T-helper 1 cell (primary cell): ENCODE data around the gene LRRC36.
A peak's percentile ranks its signal among the peaks of the same experiment; 100 is the strongest.

Experiments used
- DNase-seq, 5 donors: peaks; one replicate each; pipeline ENCODE4 v3.0.0-alpha.2; 2012 to 2020
- total RNA-seq, 4 donors: gene quantifications; one replicate each; lab custom pipeline; 2026; lab: John Stamatoyannopoulos, UW

LRRC36 gene, protein sequence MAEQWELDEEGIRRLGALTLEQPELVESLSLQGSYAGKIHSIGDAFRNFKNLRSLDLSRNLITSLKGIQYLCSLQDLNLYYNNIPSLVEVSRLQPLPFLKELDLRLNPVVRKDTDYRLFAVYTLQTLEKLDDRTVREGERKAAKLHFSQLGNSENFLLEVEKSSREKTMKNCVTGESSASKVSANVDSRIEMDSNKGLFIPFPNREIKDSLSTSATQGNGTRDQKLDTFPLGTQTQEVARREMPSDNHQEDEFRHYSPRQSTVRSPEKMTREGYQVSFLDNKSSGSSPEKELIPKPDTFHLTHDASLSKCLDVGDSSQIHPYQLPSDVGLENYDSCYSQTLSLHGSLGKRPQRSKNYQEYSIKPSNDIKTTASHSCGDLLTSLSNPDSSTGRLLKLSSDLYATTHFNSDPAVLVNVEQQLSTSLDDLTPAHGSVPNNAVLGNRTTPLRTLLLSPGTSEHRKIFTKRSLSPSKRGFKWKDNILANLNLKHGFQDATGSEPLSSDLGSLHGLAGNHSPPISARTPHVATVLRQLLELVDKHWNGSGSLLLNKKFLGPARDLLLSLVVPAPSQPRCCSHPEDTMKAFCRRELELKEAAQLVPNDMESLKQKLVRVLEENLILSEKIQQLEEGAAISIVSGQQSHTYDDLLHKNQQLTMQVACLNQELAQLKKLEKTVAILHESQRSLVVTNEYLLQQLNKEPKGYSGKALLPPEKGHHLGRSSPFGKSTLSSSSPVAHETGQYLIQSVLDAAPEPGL
- 0 to 0.08 (median 0) reads per million in 4 donors for total RNA-seq

DNA sequence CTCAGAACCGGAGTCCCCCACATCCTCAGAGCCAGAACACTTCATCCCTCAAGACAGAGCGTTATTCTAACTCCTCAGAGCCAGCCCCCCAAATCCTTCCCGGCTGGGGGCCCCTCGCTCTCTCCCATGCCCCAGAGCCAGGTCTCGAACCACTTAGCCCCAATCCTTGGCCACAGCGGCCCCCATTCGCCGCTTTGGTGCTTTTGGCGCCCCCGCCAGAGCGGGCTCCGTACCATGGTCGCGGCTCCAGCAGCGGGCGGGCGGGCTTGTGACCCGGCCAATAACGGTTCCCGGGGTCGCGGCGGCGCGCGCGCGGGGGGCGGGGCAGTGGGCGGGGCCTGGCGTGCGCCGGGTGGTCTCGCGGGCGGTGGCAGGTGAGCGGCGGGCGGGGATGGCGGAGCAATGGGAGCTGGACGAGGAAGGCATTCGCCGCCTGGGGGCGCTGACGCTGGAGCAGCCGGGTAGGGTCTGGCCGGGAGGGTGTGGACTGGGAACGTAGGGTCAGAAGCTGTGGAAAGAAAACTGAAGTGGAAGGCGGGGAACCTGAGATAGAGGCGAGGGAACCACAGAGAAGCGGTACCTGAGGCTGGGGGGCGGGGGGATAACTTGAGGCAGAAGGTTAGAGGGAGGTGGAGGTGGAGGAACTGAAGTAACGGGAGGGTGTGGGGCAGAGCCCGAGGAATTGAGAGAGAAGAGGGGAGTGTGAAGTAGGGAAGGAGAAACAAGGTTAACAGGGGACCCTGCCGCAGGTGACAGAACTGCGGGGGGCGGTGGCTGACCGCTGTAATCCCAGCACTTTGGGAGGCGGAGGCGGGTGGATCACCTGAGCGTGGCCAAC lies at the start of gene LRRC36, which contains the start of gene KCTD19:
Gene LRRC36 (plus strand): TSS at position 344 of the 838 bp plus-strand sequence. CDS start 48 bp downstream, at position 392.
Gene KCTD19 (minus strand): TSS at position 270 of the 838 bp plus-strand sequence. CDS start 34 bp downstream, at position 236.
- peak; percentile 8 to 31 (median 21) for DNase-seq

- no peak for DNase-seq
These were observed 49.2 kb upstream of the LRRC36 start for GRCh38 chr16:67277294-67277998.

GRCh38 chr16:67277999-67278772 lies 48.4 kb upstream of the LRRC36 start:
- no peak for DNase-seq

- peak in 4 of 5 donors; percentile 25 to 52 (median 28) for DNase-seq
These were observed 47.8 kb upstream of the LRRC36 start for GRCh38 chr16:67278773-67279295.

DNA sequence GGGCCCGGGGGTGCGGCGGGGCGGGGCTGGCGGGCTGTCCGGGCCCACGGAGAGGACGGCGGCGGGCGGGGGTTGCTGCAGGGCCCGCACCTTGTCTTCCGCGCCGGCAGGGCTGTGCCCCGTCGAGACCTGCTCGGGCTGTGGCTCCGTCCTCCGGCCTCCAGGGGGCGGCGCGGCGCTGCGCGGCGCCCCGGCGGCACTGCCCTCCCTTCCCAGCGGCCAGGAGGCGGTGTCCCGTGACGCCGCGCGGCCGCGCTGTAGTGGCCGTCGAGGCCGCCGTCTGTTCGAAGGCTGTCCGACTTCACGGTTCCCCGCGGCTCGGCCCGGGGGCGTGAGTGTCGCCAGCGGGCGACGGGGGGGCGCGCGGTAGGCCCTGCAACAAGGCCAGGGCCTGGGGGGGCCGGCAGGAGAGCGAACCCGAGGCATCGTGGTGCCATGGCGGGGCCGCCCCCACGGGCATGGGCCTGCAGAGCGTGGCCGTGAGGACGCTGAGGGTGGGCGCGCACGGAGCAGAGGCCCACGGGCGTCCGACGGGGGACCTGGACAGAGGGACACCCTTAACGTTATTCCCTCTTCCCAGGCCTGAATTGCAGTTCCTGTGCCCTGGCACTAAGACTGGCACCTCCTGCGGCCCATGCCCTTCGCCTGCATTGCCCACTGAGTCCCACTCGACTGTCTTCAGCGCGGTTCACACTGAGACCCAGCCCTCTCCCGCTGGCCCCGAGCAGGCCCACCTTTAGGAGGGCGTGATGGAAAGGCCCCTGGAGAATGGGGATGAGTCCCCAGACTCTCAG lies 47.1 kb upstream of the LRRC36 start, which contains the start of gene PLEKHG4:
Gene PLEKHG4 (plus strand): TSS at position 237 of the 794 bp plus-strand sequence. CDS start 513 bp downstream, at position 750.
- peak; percentile 63 to 83 (median 69) for DNase-seq

DNA sequence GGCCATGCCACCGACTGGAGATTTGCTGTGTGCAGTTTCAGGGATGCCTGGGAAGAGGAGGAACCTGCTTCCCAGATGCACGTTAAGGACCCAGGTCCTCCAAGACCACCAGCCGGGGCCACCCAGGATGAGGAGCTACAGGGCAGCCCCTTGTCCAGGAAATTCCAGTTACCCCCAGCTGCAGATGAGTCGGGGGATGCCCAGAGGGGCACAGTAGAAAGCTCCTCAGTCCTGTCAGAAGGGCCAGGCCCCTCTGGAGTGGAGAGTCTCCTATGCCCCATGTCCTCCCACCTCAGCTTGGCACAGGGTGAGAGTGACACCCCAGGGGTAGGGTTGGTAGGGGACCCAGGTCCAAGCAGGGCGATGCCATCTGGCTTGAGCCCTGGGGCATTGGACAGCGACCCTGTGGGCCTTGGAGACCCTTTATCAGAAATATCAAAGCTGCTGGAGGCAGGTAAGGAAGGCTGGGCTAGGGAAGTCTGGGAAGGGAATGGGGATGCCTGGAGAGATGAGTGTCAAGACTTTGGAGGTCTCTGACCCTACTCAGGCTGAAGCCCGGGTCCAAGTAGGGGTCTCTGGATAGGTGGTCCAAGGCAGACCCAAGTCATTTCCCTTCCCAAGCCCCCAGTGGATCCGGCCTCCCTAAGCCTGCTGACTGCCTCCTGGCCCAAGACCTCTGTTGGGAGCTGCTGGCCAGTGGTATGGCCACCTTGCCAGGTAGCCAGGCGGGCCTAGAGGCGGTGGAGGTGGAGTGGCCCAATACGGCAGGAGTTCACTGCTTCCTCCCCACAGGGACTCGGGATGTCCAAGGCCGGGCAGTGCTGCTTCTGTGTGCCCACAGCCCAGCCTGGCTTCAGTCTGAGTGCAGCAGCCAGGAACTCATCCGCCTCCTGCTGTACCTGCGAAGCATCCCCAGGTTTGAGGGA lies 46.3 kb upstream of the LRRC36 start:
- DNase-seq = no peak

- DNase-seq = no peak
These were observed 44.8 kb upstream of the LRRC36 start for GRCh38 chr16:67281536-67282446.

DNA sequence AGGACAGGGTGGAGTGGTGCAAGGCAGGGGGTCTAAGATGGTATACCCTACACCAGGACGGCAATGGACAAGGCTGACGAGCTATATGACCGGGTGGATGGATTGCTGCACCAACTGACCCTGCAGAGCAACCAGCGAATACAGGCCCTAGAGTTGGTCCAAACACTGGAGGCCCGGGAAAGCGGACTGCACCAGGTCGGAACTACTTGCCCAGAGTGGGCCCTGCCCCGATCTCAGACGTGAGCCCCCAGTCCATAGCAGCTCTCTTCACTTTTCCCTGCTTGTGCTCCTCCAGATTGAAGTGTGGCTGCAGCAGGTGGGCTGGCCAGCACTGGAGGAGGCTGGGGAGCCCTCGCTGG lies 44.2 kb upstream of the LRRC36 start:
- DNase-seq = no peak

GRCh38 chr16:67283039-67283825 lies 43.4 kb upstream of the LRRC36 start:
- DNase-seq = no peak

DNA sequence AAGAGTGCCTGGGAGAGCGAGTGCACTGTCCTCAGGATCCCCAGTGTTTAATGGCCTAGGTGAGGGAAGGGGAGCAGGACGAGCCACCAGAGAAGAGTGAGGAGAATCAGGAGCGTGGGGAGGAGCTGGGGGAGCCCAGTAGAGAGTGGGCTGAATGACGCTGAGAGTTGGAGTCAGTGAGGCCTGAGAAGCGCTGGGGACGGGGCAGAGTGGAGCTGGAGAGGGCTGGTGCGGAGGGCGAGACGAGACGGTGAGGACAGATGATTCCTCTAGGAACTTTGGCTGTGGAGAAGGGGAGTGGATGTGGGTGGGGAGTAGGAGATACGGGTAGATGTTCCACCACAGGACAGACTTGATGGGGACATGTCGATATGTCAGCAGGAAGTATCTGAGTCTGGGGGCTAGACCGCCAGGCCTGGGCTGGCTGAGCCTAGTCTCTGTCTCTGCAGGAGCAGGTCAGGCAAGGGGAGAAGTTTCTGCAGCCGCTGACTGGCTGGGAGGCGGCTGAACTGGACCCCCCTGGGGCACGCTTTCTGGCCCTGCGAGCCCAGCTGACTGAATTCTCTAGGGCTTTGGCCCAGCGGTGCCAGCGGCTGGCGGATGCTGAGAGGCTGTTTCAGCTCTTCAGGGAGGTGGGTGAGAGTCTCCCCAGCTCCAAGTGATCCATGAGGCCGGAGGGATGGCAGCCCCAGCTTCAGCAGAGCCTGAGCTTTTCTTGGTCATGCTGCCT lies 42.6 kb upstream of the LRRC36 start:
- no peak for DNase-seq

DNA sequence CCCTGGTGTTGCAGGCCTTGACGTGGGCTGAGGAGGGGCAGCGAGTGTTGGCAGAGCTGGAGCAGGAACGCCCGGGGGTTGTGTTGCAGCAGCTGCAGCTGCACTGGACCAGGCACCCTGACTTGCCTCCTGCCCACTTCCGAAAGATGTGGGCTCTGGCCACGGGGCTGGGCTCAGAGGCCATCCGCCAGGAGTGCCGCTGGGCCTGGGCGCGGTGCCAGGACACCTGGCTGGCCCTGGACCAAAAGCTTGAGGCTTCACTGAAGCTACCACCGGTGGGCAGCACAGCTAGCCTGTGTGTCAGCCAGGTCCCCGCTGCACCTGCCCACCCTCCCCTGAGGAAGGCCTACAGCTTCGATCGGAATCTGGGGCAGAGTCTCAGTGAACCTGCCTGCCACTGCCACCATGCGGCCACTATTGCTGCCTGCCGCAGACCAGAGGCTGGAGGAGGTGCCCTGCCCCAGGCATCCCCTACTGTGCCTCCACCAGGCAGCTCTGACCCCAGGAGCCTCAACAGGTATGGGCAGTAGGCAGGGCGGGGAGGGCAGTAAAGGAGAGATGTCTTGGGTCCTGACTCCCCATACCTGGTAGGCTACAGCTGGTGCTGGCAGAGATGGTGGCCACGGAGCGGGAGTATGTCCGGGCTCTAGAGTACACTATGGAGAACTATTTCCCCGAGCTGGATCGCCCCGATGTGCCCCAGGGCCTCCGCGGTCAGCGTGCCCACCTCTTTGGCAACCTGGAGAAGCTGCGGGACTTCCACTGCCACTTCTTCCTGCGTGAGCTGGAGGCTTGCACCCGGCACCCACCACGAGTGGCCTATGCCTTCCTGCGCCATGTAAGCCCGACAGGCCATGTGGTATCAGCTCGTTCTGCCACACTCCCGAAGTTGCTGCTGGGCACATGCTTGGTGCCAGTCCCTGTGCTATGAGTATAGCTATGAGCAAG lies 41.6 kb upstream of the LRRC36 start:
- no peak for DNase-seq

DNA sequence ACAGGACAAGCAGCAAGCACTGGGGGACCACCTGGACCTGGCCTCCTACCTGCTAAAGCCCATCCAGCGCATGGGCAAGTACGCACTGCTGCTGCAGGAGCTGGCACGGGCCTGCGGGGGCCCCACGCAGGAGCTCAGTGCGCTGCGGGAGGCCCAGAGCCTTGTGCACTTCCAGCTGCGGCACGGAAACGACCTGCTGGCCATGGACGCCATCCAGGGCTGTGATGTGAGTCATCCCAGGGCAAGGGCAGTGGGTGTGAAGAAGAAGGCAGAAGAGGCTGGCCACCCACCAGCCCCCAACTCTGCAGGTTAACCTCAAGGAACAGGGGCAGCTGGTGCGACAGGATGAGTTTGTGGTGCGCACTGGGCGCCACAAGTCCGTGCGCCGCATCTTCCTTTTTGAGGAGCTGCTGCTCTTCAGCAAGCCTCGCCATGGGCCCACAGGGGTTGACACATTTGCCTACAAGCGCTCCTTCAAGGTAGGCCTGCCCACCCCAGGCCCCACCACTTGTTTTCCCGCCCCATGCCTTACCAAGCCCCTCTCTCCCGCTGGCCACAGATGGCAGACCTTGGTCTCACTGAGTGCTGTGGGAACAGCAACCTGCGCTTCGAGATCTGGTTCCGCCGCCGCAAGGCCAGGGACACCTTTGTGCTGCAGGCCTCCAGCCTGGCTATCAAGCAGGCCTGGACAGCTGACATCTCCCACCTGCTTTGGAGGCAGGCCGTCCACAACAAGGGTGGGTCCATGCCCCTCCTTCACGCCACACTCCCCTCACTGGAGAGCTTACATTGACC lies 40.0 kb upstream of the LRRC36 start:
- DNase-seq = no peak

DNA sequence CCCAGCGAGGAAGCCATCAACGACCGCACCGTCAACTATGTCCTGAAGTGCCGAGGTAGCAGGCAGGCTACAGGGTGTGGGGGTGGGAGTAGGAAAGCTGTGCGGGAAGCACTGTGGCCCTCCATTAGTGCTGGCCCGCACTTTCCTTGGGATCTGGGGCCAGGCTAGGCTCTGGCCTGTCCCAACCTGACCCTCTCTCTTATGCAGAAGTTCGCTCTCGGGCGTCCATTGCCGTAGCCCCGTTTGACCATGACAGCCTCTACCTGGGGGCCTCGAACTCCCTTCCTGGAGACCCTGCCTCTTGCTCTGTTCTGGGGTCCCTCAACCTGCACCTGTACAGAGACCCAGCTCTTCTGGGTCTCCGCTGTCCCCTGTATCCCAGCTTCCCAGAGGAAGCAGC lies 38.7 kb upstream of the LRRC36 start:
- DNase-seq = no peak

DNA sequence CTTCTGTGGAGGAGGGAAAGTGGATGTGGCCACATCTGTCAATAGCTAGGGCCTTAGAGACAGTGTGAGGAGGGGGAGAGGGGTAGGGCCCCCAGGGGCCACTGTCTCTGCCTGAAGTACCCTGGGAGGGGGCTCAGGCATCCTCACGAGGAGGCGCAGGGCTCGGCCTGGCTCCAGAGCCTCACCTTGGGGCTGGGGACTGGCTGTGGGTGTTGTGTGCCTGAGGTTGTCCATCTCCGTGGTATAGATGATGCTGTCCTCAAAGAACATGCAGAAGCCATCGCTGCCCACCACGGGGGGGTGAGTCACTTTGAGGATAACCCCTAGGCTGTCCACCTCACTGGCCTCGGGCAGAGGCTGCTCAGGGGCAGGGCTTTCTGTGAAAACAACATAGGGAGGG lies 35.2 kb upstream of the LRRC36 start:
- DNase-seq = no peak
